GM12878 (cell line): ENCODE measurements around the gene NDUFB2. TPM values are rescaled to one million over a fixed set of nuclear protein-coding genes. Genes with fewer than 3 reads are reported as not detected.

Experiments used
- ATAC-seq: fragments of 200-7000 bp; cut with Tn5 transposase; 3 replicates; pipeline ENCODE4 v1.9.1; 2020; ENCODE audit warnings: mild to moderate bottlenecking, moderate library complexity
- BruUV-seq: library from RNA; stranded (reverse); fragments of 400-500 nt; replicated peaks from 2 replicates; lab custom pipeline; 2021; lab: Mats Ljungman, UMichigan
- CTCF ChIA-PET: fragments of 300-600 bp; sonication (Branson Sonifier 250); formaldehyde crosslinking; extraction: SDS; loops from one replicate; lab custom pipeline; 2021; ENCODE audit warnings: inconsistent platforms; lab: Yijun Ruan, JAX
- POLR2A ChIA-PET: fragments of 350-600 bp; formaldehyde crosslinking; extraction: SDS; loops from one replicate; lab custom pipeline; 2021; ENCODE audit warnings: inconsistent platforms; lab: Charles Lee
- RAD21 ChIA-PET: fragments of 300-600 bp; sonication (Branson Sonifier 250); formaldehyde crosslinking; loops from one replicate; lab custom pipeline; 2023; ENCODE audit warnings: antibody characterized with exemption; ENCODE audit not compliant: unreplicated experiment; lab: Charles Lee
- SMC1A ChIA-PET: fragments of 300-600 bp; sonication (Branson Sonifier 250); formaldehyde crosslinking; loops from one replicate; lab custom pipeline; 2023; ENCODE audit not compliant: unreplicated experiment, uncharacterized antibody; lab: Charles Lee
- DNase-seq: peaks from one replicate; pipeline ENCODE4 v3.0.0-alpha.2; 2011; ENCODE audit warnings: low read depth, low spot score
- FAIRE-seq: peaks from 3 replicates; lab custom pipeline; 2011; peaks lifted over from hg19 to GRCh38; lab: Jason Lieb, UNC
- H2AFZ ChIP-seq: 2 replicates; pipeline ENCODE4 v1.6.0; 2011; ENCODE audit warnings: low read depth, low read length, control low read depth; ENCODE audit not compliant: control insufficient read depth
- H3K27ac ChIP-seq: 2 replicates; pipeline ENCODE4 v1.5.1; 2011; ENCODE audit warnings: control low read depth; ENCODE audit not compliant: control insufficient read depth, insufficient read depth
- H3K27me3 ChIP-seq, 2 experiments: replicated peaks in 1 of 2; 2 replicates each; pipeline versions ENCODE4 v1.6.0 to v1.6.1; 2011; ENCODE audit warnings: low read length in 1 of 2; ENCODE audit not compliant: control insufficient read depth in 2 of 2, insufficient read depth in 2 of 2
- H3K36me3 ChIP-seq, 2 experiments: 2 replicates each; pipeline ENCODE4 v1.5.1; 2011; ENCODE audit warnings: low read length in 1 of 2; ENCODE audit not compliant: control insufficient read depth in 2 of 2, insufficient read depth in 2 of 2
- H3K4me1 ChIP-seq: 2 replicates; pipeline ENCODE4 v1.6.1; 2011; ENCODE audit warnings: mild to moderate bottlenecking, low read length, moderate library complexity, mixed read lengths; ENCODE audit not compliant: control insufficient read depth, insufficient read depth
- H3K4me2 ChIP-seq: 2 replicates; pipeline ENCODE4 v1.6.0; 2011; ENCODE audit warnings: control low read depth; ENCODE audit not compliant: control insufficient read depth, insufficient read depth
- H3K4me3 ChIP-seq: fragments of 200-600 bp; sonication (generic); 2 replicates; pipeline ENCODE4 v1.5.1; 2016
- H3K79me2 ChIP-seq: 2 replicates; pipeline ENCODE4 v1.6.0; 2011; ENCODE audit warnings: low read length; ENCODE audit not compliant: control insufficient read depth, insufficient read depth
- H3K9ac ChIP-seq: 2 replicates; pipeline ENCODE4 v1.8.0; 2011; ENCODE audit warnings: low read length, control low read depth, mixed read lengths; ENCODE audit not compliant: control insufficient read depth, insufficient read depth
- H3K9me3 ChIP-seq: replicated peaks from 3 replicates; pipeline ENCODE4 v1.5.1; 2011; ENCODE audit warnings: mild to moderate bottlenecking, low read length; ENCODE audit not compliant: control insufficient read depth, insufficient read depth
- H4K20me1 ChIP-seq: 2 replicates; pipeline ENCODE4 v1.6.0; 2011; ENCODE audit not compliant: control insufficient read depth, insufficient read depth
- BRCA1 ChIP-seq: IDR thresholded peaks from 2 replicates; pipeline ENCODE4 v1.6.1; 2011; ENCODE audit warnings: low read depth, low read length, improper control_type of control experiment
- CBFB ChIP-seq: IDR thresholded peaks from 2 replicates; pipeline ENCODE4 v1.6.1; 2016; ENCODE audit warnings: antibody characterized with exemption, low read depth
- CHD1 ChIP-seq: IDR thresholded peaks from 2 replicates; pipeline ENCODE4 v1.6.1; 2012; ENCODE audit warnings: low read depth, low read length, improper control_type of control experiment
- FOXM1 ChIP-seq: IDR thresholded peaks from 2 replicates; pipeline ENCODE4 v1.6.1; 2012; ENCODE audit warnings: low read depth, mild to moderate bottlenecking, inconsistent platforms, low read length, moderate library complexity
- HDAC6 ChIP-seq: fragments of 200-600 bp; sonication (generic); IDR thresholded peaks from one replicate; pipeline ENCODE4 v1.8.0; 2017; ENCODE audit warnings: antibody characterized with exemption; ENCODE audit not compliant: unreplicated experiment
- IKZF2 ChIP-seq, 2 experiments: fragments of 450-650 bp; IDR thresholded peaks; 2 replicates each; pipeline ENCODE4 v1.6.1; 2017; ENCODE audit warnings: mild to moderate bottlenecking in 2 of 2, moderate library complexity in 2 of 2
- MEF2B ChIP-seq: fragments of 450-650 bp; IDR thresholded peaks from 2 replicates; pipeline ENCODE4 v1.6.1; 2018; ENCODE audit warnings: mild to moderate bottlenecking, moderate library complexity; ENCODE audit not compliant: partially characterized antibody, poor library complexity, severe bottlenecking
- NFXL1 ChIP-seq: fragments of 450-650 bp; IDR thresholded peaks from 2 replicates; pipeline ENCODE4 v1.6.1; 2017; ENCODE audit warnings: antibody characterized with exemption, mild to moderate bottlenecking, borderline replicate concordance
- NRF1 ChIP-seq: conservative IDR thresholded peaks from 2 replicates; pipeline ENCODE4 v1.6.1; 2011; ENCODE audit warnings: mild to moderate bottlenecking, low read depth, low read length, improper control_type of control experiment
- RAD21 ChIP-seq: IDR thresholded peaks from 2 replicates; pipeline ENCODE4 v1.6.1; 2011; ENCODE audit warnings: mild to moderate bottlenecking, low read depth, low read length, moderate library complexity; ENCODE audit not compliant: insufficient read depth
- RAD51 ChIP-seq: fragments of 450-650 bp; IDR thresholded peaks from 2 replicates; pipeline ENCODE4 v1.6.1; 2016; ENCODE audit warnings: moderate library complexity, mild to moderate bottlenecking, inconsistent platforms
- TCF12 ChIP-seq: IDR thresholded peaks from 2 replicates; pipeline ENCODE4 v1.6.1; 2011; ENCODE audit warnings: low read depth, mild to moderate bottlenecking, low read length
- TCF7 ChIP-seq: IDR thresholded peaks from 2 replicates; pipeline ENCODE4 v1.6.1; 2014; ENCODE audit warnings: antibody characterized with exemption, borderline replicate concordance
- WGBS: methylation state at CpG from one replicate; pipeline ENCODE4 v1.1.6; 2016; ENCODE audit warnings: low lambda C conversion rate; ENCODE audit not compliant: insufficient replicate concordance, insufficient coverage; ENCODE audit errors: missing lambda C conversion rate; 5-methylcytosine and 5-hydroxymethylcytosine counted together
- in situ Hi-C: fragments of 300-500 bp; cut with MboI; formaldehyde crosslinking; loops from 9 replicates; pipeline ENCODE4 v1.14.3; 2018; ENCODE audit warnings: mixed read lengths
- intact Hi-C: fragments of 100-400 bp; cut with micrococcal nuclease; formaldehyde crosslinking; loops from one replicate; pipeline ENCODE4 v1.14.2; 2022; ENCODE audit not compliant: unreplicated experiment
- polyA plus RNA-seq, 11 experiments: library from polyadenylated mRNA; depleted of rRNA in 4 of 11; unstranded in 6 of 11; stranded (reverse) in 5 of 11; fragments of >200 nt; fragmentation: Nextera tagmentation in 4 of 11; fragmentation: Illumina TruSeq in 1 of 11; extraction: Ambion mirVana in 4 of 11; extraction: Trizol in 1 of 11; gene quantifications; 1 replicate in 1 of 11; 2 replicates in 10 of 11; pipeline versions ENCODE4 v1.2.1 to v1.2.3, GENCODE V29; 2011 to 2016; ENCODE audit warnings: inconsistent platforms in 2 of 11, missing spikeins in 2 of 11, low read depth in 1 of 11
- total RNA-seq, 4 experiments: library from RNA; depleted of rRNA in 3 of 4; stranded (reverse); fragments of >200 nt in 3 of 4; fragmentation: Illumina TruSeq in 1 of 4; extraction: Trizol in 1 of 4; gene quantifications; 2 replicates each; pipeline versions ENCODE4 v1.2.1 to v1.2.3, GENCODE V29; 2013 to 2021
- TF ChIP-seq, protein P1 (sequence below): fragments of 150-350 bp; IDR thresholded peaks from 2 replicates; pipeline ENCODE4 v1.6.1; 2016; ENCODE audit warnings: low read depth, low read length
- TF ChIP-seq, protein P2 (sequence below): fragments of 450-650 bp; IDR thresholded peaks from 2 replicates; pipeline ENCODE4 v1.6.1; 2018; ENCODE audit warnings: borderline replicate concordance, mild to moderate bottlenecking; ENCODE audit not compliant: partially characterized antibody

Gene NDUFB2
- total and polyA plus RNA-seq, 10 of the 15 experiments (the other 5 are each of a cell fraction or from before 2014, with no cell fraction given) = 109 to 1,236 (median 323) TPM

DNA sequence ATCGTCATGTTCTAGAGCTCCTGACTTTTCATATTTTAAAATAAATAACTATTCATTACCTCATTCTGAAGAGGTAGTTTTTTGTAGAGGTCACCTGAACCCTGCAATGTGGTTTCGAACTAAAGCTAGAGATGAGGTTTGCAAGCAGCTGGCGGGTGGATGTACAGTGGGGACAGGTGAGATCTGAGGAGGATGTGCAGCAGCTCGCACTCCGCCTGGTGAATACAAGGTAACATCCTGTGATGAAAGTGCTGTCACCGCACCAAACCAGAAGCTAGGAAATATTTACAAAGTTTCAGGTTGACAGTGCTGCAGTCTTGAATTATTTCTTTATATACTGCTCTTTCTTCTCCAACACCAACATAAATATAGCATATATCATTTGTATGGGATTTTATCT, 26.5 kb downstream of the NDUFB2 start:
- WGBS = 97% methylated on average over 6 of the region's 6 CpGs
- in situ Hi-C loops = no loop called here

More for the DNA sequence above, 26.5 kb downstream of the NDUFB2 start:
- Histone ChIP-seq H3K9ac (no peak overlapping the region), H3K79me2 (no peaks in the 10 kb centered on the region), H3K27ac (no peak overlapping the region), H3K4me2 (no peak overlapping the region), H4K20me1 (no peaks in the 10 kb centered on the region; the same call in 1 of the 2 replicates), H3K4me1 (no peaks in the 10 kb centered on the region; the same call in 1 of the 2 replicates), H3K4me3 (no peak overlapping the region), H3K36me3 (no peaks in the 10 kb centered on the region), H3K27me3 (no peaks in the 10 kb centered on the region), H3K9me3 (no peaks in the 10 kb centered on the region), H2AFZ (no peak overlapping the region)
- TF ChIP-seq TCF12 (no peak), NRF1 (no peak), FOXM1 (no peak), CBFB (no peak), BRCA1 (no peak), MEF2B (no peak), NFXL1 (no peak), RAD21 (no peak), RAD51 (no peak), HDAC6 (no peak), IKZF2 (IDR thresholded peaks at IDR 0.05) (no peak), CHD1 (no peak), TCF7 (no peak)
- TF ChIP-seq, protein P1, sequence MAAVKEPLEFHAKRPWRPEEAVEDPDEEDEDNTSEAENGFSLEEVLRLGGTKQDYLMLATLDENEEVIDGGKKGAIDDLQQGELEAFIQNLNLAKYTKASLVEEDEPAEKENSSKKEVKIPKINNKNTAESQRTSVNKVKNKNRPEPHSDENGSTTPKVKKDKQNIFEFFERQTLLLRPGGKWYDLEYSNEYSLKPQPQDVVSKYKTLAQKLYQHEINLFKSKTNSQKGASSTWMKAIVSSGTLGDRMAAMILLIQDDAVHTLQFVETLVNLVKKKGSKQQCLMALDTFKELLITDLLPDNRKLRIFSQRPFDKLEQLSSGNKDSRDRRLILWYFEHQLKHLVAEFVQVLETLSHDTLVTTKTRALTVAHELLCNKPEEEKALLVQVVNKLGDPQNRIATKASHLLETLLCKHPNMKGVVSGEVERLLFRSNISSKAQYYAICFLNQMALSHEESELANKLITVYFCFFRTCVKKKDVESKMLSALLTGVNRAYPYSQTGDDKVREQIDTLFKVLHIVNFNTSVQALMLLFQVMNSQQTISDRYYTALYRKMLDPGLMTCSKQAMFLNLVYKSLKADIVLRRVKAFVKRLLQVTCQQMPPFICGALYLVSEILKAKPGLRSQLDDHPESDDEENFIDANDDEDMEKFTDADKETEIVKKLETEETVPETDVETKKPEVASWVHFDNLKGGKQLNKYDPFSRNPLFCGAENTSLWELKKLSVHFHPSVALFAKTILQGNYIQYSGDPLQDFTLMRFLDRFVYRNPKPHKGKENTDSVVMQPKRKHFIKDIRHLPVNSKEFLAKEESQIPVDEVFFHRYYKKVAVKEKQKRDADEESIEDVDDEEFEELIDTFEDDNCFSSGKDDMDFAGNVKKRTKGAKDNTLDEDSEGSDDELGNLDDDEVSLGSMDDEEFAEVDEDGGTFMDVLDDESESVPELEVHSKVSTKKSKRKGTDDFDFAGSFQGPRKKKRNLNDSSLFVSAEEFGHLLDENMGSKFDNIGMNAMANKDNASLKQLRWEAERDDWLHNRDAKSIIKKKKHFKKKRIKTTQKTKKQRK = no peak
- TF ChIP-seq, protein P2, sequence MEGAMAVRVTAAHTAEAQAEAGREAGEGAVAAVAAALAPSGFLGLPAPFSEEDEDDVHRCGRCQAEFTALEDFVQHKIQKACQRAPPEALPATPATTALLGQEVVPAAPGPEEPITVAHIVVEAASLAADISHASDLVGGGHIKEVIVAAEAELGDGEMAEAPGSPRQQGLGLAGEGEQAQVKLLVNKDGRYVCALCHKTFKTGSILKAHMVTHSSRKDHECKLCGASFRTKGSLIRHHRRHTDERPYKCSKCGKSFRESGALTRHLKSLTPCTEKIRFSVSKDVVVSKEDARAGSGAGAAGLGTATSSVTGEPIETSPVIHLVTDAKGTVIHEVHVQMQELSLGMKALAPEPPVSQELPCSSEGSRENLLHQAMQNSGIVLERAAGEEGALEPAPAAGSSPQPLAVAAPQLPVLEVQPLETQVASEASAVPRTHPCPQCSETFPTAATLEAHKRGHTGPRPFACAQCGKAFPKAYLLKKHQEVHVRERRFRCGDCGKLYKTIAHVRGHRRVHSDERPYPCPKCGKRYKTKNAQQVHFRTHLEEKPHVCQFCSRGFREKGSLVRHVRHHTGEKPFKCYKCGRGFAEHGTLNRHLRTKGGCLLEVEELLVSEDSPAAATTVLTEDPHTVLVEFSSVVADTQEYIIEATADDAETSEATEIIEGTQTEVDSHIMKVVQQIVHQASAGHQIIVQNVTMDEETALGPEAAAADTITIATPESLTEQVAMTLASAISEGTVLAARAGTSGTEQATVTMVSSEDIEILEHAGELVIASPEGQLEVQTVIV = no peak
- BruUV-seq = no TSS peak
- ChIA-PET SMC1A (interaction anchor here (0.8 to 1.1 kb wide), 3 partner anchors 22 to 54 kb away, joined by 3 read pairs; no protein-coding TSS in a partner anchor), CTCF (interaction anchor here (0.6 kb wide), 1 partner anchor 660 kb away, joined by 3 read pairs; no protein-coding TSS in a partner anchor), RAD21 (no interaction called here), POLR2A (interaction anchor here (0.6 to 1.4 kb wide), 2 partner anchors 47 to 366 kb away, joined by 3 to 4 read pairs; no protein-coding TSS in a partner anchor)
- DNase-seq (no peak), ATAC-seq (no peak), FAIRE-seq (no peak)
- intact Hi-C loops = no loop called here
